Middle frontal gyrus (tissue), 1 donor: Measurements from ENCODE around the gene NTRK2.

Source experiments
- DNase-seq: peaks from one replicate; pipeline ENCODE4 v3.0.0-alpha.2; 2015; ENCODE audit warnings: low spot score; ENCODE audit errors: extremely low spot score

Gene NTRK2

GRCh38 chr9:84780385-84780784 is 110.9 kb downstream of the NTRK2 start:
- no peak for DNase-seq

- no peak for DNase-seq
Measured at GRCh38 chr9:84781458-84781857, 111.9 kb downstream of the NTRK2 start.

GRCh38 chr9:84781931-84782866 is 112.7 kb downstream of the NTRK2 start:
- no peak for DNase-seq

- no peak for DNase-seq
Measured at GRCh38 chr9:84785792-84786547, 116.4 kb downstream of the NTRK2 start.

- no peak for DNase-seq
Measured at GRCh38 chr9:84788803-84789462, 119.4 kb downstream of the NTRK2 start.

GRCh38 chr9:84789463-84789830 is 119.9 kb downstream of the NTRK2 start:
- no peak for DNase-seq

- DNase-seq: no peak
Measured at GRCh38 chr9:84791643-84792042, 122.1 kb downstream of the NTRK2 start.

GRCh38 chr9:84793251-84793650 is 123.7 kb downstream of the NTRK2 start:
- DNase-seq: no peak

GRCh38 chr9:84794981-84795637 is 125.6 kb downstream of the NTRK2 start:
- no peak for DNase-seq

- no peak for DNase-seq
Measured at GRCh38 chr9:84796404-84796803, 126.9 kb downstream of the NTRK2 start.

- DNase-seq: no peak
Measured at GRCh38 chr9:84799251-84799650, 129.7 kb downstream of the NTRK2 start.

- no peak for DNase-seq
Measured at GRCh38 chr9:84804951-84805694, 135.6 kb downstream of the NTRK2 start.

- no peak for DNase-seq
Measured at GRCh38 chr9:84807431-84807830, 137.9 kb downstream of the NTRK2 start.

- no peak for DNase-seq
Measured at GRCh38 chr9:84807870-84808390, 138.4 kb downstream of the NTRK2 start.

- DNase-seq: no peak
Measured at GRCh38 chr9:84808416-84808815, 138.9 kb downstream of the NTRK2 start.

GRCh38 chr9:84811072-84811750 is 141.7 kb downstream of the NTRK2 start:
- no peak for DNase-seq

- DNase-seq: no peak
Measured at GRCh38 chr9:84811751-84812074, 142.2 kb downstream of the NTRK2 start.

GRCh38 chr9:84812355-84812754 is 142.8 kb downstream of the NTRK2 start:
- no peak for DNase-seq

- DNase-seq: no peak
Measured at GRCh38 chr9:84812847-84813246, 143.3 kb downstream of the NTRK2 start.

- DNase-seq: no peak
Measured at GRCh38 chr9:84815554-84815953, 146.0 kb downstream of the NTRK2 start.
